HG03175 (cell line): Measurements from ENCODE around the gene ORAI3.

Experiments used
- ATAC-seq: cut with Tn5 transposase; IDR thresholded peaks from one replicate; pipeline ENCODE4 v1.9.1; 2021; ENCODE audit warnings: mild to moderate bottlenecking, moderate library complexity; ENCODE audit not compliant: unreplicated experiment

The ORAI3 gene

DNA sequence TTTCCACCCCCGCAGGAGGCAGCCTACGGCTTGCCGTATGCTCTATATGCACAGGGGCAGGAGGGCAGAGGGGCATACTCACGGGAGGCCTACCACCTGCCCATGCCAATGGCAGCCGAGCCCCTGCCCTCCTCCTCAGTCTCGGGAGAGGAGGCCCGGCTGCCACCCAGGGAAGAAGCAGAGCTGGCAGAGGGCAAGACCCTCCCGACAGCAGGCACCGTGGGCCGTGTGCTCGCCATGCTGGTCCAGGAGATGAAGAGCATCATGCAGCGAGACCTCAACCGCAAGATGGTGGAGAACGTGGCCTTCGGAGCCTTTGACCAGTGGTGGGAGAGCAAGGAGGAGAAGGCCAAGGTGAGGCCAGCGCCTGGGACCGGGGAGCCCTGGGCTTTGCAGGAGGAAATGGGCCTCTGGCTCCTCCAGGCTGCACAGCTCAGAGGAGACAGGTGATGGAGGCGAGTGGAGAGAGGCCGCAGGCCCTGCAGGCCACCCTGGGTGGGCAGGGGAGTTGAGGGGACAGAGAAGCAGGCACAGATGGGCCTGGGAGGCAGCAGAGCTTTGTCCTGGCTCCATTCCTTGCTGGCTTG lies 17.3 kb downstream of the ORAI3 start:
- ATAC-seq, result no peak

DNA sequence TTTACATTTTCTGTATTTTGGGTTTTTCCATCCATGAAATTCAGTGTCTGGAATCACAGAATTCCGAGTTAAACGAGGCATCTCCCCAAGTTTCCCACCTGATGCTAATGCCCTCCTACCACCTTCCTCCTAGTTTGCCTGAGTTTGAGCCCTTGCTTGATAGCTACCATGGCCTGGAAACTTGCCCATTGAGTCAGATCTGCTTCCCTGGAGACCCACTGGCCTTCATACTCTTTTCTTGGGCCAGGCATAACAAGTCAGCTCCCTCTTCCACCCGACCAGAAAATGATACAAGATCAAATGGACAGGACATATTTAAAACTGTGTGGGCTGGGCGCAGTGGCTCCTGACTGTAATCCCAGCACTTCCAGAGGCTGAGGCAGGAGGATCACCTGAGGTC lies 18.9 kb downstream of the ORAI3 start:
- no peak for ATAC-seq

DNA sequence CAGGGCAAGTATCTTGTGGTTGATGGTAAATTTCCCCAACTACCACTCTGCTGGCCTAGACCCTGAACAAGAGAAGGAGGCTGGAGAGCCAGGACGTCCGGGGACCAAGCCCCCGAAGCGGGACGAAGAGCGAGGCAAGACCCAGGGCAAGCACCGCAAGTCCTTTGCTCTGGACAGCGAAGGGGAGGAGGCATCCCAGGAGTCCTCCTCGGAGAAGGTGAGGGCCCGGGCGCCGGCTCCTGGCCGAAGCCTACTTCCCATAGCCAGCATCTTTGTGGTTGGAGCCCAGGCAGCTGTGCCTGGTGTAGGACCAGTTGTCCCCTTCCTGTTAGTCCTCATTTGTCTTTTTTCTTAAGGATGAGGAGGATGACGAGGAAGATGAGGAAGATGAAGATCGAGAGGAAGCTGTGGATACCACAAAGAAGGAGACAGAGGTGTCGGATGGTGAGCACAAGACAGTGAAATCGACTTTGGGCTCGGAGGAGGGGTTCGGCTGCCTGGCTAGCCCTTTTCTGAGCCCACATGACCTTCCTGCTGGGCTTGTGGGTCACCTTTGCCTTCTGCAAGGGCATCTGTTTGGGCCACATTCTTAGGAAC lies 20.5 kb downstream of the ORAI3 start:
- no peak for ATAC-seq

DNA sequence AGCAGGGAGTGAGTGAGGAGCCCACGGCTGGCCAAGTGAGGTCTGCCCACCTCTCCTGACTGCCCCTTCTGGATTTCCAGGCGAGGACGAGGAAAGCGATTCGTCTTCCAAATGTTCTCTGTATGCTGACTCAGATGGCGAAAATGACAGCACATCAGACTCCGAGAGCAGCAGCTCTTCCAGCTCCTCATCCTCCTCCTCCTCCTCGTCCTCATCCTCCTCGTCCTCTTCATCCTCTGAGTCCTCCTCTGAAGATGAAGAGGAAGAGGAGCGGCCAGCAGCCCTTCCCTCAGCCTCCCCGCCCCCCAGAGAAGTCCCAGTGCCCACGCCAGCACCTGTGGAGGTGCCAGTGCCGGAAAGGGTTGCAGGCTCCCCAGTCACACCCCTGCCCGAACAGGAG lies 22.4 kb downstream of the ORAI3 start:
- ATAC-seq, result no peak

DNA sequence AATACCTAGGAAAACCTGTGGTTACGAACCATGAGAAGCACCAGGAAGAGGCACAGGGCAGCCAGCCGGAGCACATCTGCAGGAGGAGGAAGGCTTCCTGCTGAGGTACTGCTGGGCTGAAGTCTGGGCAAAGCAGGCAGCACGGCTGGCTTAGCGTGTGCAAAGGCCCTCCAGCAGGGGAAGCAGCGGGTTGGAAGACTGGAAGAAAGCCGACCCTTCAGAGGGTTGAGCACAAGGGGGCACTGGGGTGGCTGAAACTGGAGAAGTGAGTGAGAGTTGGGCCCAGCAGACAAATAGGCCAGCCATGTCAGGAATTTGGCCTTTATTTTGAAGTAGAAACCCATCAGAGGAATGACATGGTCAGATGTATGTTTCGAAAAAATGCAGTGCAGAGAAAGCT lies 24.0 kb downstream of the ORAI3 start:
- no peak for ATAC-seq

DNA sequence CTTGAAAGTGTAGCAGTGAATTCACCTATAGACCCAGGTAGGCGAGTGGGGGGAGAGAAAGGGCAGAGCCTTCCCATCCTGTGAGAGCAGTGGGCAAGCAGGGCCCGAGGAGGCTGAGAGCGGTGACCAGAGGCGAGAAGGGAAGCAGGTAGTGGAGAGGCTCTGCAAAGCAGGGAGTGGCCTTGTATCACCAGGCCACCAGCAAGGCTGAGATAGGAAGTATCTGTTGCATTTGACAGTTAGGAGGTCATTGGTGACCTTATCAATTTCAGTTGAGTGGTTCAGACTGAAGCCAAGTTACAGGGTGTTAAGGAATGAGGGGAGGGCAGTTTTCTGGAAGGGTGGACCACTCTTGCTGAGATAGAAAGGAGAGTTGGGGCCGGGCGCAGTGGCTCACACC lies 25.5 kb downstream of the ORAI3 start:
- ATAC-seq, result no peak

DNA sequence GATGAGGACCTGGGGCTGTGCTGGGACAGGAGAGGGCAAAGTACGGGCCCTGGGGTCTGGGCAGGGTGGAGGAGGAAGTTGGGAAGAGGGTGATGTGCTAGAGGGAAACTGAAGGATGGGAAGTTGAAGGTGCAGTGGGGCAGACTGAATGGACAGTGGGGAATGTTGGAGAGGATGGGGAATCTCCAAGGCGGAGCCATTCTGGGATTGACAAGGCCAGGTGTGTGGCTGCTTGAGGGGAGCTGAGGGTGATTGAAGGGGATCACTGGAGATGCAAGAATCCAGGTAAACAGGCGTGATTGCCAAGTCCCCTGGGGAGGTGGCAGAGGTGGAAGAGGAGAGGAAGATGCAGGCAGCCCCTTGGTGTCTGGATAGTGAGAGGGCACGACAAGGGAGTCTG lies 27.6 kb downstream of the ORAI3 start:
- no peak for ATAC-seq

DNA sequence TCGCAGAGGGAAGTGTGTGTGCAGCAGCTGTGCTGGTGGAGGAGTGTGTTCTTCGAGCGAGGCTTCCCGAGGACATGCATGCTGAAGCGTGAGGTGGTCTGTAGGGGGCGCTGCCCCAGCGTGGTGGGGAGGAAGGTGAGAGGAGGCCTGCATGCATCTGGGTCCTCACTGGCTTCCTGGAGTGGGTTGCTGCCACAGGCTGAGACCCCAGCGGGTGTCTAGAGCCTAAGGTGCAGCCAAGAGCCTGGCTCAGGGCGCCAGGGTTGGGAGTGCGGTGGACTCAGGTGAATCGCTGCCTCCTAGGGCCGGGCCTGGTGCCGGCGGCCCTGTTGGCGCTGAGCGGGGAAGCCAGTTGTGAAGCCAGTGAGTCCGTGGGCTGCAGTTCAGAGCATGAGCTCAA lies 28.6 kb downstream of the ORAI3 start:
- ATAC-seq, result no peak

DNA sequence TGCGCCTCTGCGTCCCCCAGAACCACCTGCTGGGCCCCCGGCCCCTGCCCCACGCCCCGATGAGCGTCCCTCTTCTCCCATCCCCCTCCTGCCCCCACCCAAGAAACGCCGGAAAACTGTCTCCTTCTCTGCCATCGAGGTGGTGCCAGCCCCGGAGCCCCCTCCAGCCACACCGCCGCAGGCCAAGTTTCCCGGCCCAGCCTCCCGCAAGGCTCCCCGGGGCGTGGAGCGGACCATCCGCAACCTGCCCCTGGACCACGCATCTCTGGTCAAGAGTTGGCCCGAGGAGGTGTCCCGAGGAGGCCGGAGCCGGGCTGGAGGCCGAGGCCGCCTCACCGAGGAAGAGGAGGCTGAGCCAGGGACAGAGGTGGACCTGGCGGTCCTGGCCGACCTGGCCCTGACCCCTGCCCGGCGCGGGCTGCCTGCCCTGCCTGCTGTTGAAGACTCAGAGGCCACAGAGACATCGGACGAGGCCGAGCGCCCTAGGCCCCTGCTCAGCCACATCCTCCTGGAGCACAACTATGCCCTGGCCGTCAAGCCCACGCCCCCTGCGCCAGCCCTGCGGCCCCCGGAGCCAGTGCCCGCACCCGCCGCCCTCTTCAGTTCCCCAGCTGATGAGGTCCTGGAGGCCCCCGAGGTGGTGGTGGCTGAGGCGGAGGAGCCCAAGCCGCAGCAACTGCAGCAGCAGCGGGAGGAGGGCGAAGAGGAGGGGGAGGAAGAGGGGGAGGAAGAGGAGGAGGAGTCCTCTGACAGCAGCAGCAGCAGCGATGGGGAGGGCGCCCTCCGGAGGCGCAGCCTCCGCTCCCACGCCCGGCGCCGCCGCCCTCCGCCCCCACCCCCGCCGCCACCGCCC lies 30.5 kb downstream of the ORAI3 start:
- ATAC-seq, result no peak

DNA sequence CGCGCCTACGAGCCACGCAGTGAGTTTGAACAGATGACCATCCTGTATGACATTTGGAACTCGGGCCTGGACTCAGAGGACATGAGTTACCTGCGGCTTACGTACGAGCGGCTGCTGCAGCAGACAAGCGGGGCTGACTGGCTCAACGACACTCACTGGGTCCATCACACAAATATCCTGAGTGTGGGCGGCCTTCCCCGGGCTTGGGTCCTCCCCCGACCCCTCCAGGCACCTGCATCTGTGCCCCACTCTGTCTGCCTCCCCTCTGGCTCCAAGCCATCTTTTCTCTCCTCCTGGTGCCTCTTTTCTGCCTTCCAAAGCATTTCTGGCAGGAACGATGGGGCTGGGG lies 31.1 kb downstream of the ORAI3 start:
- no peak for ATAC-seq

DNA sequence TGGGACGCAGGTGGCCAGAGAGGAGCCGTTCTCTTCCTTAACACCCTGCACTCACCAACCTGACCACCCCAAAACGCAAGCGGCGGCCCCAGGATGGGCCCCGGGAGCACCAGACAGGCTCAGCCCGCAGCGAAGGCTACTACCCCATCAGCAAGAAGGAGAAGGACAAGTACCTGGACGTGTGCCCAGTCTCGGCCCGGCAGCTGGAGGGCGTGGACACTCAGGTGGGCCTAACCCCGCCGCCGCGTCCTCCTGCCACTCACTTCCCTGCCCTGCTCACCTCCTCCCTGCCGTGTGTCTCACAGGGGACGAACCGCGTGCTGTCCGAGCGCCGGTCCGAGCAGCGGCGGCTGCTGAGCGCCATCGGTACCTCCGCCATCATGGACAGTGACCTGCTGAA lies 31.6 kb downstream of the ORAI3 start:
- ATAC-seq, result no peak

DNA sequence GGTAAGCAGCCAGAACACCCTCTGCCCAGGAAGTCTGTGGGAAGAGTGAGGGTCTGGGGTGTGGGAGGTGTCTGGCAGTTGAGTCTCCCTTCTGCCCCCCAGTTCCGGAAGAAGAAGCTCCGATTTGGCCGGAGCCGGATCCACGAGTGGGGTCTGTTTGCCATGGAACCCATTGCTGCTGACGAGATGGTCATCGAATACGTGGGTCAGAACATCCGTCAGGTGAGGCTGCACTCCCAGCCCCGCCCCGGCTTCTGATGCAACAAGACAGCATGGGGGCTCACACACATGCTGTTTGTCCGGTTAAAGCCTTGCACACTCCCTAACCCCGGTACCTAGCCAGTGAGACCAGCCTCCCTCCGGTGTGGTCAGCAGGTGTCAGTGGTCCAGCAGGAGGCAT lies 32.1 kb downstream of the ORAI3 start:
- no peak for ATAC-seq

DNA sequence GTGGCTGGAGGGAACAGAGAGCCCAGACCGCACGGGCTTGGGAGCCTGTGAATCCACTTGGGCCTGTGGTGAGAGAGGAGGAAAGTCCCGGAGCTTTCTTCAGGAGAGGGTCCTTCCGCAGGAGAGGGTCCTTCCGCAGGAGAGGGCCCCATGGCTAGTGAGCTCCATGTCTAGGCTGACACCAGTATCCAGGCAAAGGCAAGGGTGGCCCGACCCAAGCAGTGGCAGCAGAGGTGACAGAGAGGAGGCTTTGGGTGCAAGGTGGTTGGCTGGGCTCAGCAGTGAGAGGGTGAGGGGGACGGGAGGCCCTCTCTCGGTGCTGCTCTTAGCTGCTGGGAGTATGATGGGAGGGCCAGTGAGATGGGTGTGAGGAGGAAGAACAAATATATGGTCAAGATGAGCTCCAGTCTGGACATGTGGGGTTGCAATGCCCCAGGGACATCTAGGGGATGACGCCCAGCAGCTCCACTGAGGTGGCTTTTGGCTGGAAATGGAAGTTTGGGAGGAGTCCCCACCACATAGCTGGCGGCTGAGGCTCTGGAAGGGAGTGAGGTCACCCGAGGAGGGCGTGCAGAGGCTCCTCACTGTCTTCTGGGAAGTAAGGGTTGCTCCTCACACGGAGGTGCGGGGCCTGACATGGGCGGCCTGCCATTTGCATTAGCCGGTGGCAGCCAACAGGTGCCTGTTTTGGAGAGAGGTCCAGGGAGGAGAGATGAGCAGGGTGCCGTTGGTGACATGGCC lies 33.9 kb downstream of the ORAI3 start:
- no peak for ATAC-seq

DNA sequence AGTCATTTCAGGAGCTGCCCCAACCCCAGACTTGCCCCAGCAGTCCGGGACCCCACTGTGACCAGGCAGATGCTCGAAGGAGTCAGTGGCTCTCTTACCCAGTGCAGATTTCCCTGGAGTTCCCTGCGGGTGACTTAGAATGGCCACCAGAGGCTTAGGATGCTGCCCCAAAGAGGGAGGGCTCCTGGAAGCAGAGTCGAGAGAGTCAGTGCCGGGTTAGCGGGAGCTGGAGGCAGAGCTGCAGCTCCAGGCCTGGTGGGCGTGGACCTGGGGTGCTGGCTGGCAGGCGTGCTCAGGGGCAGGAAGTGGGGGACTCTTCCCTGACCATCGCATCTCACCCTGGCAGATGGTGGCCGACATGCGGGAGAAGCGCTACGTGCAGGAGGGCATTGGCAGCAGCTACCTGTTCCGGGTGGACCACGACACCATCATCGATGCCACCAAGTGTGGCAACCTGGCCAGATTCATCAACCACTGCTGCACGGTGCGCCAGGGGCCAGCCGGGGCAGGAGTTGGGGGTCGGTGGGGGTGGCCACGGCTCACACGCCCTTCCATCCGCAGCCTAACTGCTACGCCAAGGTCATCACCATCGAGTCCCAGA lies 34.5 kb downstream of the ORAI3 start:
- no peak for ATAC-seq

DNA sequence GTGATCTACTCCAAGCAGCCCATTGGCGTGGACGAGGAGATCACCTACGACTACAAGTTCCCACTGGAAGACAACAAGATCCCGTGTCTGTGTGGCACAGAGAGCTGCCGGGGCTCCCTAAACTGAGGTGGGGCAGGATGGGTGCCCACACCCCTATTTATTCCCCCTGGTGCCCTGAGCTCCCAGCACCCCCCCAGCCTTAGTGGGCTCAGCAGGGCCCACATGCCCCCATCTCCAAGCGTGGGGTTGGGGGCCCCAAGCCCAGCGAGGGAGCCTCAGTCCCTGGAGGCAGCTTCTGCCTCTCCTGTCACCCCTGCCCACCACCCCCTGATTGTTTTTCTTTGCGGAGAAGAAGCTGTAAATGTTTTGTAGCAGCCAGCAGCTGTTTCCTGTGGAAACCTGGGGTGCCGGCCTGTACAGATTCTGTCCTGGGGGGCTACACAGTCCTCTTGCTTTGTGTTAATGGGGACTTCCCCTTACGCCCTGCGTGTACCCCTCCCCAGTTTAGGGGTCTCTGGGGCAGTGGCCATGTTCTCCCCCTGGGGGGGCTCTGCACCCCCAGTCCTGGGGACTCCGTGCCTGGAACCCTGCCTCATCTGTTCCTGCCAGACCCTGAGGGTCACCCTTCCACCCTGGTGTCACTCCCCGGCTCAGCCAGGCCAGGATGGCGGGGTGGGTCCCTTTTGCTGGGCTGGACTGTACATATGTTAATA lies 35.2 kb downstream of the ORAI3 start:
- ATAC-seq, result no peak

DNA sequence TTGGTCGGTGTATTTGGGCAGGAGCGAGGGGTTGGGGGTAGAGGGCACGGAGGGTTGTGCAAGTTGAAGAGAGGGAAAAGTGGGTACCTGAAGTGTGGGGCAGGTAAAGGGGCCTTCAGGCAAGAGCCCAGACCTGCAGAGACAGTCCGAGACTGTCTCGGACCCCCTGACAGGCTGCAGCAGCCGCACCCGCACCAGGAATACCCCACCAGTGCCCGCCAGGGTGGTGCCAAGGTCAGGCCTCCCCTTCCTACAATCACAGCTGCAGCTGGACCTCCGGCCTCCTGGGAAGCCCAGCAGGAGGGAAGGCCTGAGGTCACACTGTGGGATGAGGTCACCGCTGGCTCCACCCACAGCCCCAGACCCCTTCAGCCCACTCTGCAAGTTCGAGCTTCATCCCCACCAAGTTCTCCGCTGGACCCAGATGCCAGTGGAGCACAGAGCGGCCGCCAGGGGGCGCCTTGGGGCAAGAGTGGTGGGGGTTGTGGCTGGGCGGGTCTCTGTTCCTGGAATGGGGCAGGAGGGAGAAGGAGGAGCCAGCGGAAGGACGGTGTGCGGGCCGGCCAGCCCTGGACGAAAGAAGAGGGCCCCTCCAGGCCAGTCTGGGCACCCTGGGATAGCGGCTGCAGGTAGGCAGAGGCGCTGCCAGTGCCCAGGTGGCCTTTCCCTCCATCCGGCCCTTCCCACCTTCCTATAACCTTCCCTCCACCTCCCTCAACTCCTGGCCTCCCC lies 36.0 kb downstream of the ORAI3 start, which contains the start of gene HSD3B7:
Gene HSD3B7 (plus strand): TSS at position 539 of the 732 bp plus-strand sequence. CDS start 452 bp downstream, outside the sequence.
- no peak for ATAC-seq

DNA sequence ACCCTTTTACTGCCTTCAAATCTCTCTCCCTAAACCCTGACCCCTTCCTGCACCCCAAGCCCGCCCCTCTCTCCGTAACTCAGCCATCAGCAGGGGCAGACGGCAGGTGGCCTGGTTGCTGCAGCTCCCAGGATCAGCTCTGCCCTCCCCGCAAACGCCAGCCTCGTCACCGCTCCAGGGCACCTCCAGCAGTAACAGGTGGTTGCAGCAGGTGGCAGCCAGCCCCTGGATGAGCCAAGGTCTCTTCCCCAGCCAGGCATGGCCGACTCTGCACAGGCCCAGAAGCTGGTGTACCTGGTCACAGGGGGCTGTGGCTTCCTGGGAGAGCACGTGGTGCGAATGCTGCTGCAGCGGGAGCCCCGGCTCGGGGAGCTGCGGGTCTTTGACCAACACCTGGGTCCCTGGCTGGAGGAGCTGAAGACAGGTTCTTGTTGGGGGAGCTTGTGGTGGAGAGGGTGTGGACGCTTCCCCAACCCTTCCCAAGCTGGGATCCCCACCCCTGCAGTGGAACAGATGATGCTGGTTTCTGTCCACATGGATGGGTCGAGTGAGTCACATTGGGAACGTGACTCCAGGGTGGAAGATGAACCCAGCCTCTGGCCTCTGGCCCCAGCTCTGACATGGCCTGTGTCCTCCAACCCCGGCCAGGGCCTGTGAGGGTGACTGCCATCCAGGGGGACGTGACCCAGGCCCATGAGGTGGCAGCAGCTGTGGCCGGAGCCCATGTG lies 36.7 kb downstream of the ORAI3 start:
- no peak for ATAC-seq

DNA sequence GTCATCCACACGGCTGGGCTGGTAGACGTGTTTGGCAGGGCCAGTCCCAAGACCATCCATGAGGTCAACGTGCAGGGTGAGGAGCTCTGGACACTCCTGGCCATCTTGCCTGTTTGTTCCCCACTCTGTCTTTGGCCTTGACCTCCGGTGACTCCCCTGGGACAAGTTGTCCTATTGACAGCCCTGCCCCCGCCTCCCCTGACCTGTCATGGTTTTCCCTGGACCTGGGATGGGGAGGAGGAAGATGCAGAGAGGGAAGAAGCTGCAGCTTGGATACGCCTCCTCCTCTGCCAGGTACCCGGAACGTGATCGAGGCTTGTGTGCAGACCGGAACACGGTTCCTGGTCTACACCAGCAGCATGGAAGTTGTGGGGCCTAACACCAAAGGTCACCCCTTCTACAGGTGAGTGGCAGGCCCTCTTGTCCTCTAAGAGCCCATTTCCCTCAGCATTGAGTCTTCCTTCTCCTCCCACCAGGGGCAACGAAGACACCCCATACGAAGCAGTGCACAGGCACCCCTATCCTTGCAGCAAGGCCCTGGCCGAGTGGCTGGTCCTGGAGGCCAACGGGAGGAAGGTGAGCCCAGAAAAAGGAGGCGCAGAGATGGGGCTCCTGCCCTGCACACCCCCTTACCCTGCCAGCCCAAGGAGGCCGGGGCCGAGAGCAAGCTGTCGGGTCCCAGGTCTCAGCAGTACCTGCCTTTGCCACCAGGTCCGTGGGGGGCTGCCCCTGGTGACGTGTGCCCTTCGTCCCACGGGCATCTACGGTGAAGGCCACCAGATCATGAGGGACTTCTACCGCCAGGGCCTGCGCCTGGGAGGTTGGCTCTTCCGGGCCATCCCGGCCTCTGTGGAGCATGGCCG lies 37.5 kb downstream of the ORAI3 start:
- no peak for ATAC-seq
